ENCODE data around the gene HSP90AB1. TPM values are rescaled to one million over a fixed set of nuclear protein-coding genes. Genes with fewer than 3 reads are reported as not detected.

The HSP90AB1 gene
- polyA plus RNA-seq, 12 donors, result 766 to 1,134 (median 924) TPM; not detected in 1

DNA sequence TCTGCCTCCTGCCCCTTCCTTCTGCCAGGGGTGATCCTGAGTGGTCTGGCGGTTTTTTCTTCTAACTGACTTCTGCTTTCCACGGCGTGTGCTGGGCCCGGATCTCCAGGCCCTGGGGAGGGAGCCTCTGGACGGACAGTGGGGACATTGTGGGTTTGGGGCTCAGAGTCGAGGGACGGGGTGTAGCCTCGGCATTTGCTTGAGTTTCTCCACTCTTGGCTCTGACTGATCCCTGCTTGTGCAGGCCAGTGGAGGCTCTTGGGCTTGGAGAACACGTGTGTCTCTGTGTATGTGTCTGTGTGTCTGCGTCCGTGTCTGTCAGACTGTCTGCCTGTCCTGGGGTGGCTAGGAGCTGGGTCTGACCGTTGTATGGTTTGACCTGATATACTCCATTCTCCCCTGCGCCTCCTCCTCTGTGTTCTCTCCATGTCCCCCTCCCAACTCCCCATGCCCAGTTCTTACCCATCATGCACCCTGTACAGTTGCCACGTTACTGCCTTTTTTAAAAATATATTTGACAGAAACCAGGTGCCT is 13.3 kb upstream of the HSP90AB1 start:
- DNase-seq, result no peak

DNA sequence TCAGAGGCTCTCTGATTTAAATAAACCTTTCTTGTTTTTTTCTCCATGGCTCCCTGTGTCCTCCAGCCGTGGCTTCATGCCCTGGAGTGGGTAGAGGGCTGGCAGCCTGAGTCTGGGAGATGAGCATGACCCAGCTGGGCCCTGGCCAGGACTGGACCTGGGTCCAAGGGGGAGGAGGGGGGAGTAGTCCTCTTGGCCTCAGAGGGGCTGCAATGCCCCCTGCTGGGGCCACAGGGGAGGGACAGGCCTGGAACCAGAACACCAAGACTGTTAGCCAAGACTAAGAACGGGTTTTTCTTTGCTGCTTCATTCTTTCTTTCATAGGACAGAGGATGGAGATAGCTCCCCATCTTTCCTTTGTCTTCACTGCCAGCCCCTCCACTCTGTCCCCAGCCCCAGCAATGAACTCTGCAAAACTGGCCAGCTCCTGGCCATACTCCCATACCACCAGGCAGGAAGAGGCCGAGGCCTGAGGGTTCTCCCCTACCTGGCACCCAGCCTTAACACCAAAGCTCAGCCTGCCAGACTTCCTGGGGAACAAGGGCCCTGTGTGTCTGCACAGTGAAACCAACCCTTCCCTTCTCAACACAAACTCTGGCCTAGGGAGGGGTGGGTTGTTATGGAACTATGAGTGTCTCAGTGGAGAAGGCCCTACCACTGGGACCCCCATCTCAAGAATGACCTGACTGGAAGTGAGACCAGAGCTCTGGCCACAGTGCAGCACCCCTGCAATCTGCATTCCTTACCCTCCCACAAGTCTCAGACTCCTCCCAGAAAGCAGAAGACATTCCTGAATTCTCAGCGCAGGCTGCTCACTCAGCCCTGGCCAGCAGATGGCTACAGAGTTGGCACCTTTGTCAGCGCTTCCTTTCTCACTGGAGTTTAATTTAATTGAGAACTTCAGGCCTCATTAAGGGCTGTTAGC is 12.5 kb upstream of the HSP90AB1 start:
- DNase-seq, result peak; percentile 68

DNA sequence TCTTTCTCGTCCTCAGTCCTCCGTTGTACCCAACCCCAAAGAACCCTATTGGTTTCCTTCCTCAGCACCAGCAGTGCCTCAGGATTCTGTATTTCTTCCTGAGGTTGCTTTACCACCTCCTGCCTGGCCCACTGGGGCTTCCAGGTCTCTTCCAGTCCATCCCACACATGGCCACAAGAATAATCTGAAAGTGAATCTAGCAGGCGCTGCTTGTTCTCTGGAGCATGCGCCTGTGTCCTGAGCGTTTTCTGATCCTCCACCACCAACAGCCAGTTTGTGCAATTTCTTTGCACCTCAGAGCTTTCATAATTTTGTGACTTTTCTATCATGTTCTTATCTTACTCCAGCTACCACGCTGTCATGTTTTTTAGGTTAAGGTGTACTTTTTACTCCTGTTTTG is 11.6 kb upstream of the HSP90AB1 start:
- no peak for DNase-seq

DNA sequence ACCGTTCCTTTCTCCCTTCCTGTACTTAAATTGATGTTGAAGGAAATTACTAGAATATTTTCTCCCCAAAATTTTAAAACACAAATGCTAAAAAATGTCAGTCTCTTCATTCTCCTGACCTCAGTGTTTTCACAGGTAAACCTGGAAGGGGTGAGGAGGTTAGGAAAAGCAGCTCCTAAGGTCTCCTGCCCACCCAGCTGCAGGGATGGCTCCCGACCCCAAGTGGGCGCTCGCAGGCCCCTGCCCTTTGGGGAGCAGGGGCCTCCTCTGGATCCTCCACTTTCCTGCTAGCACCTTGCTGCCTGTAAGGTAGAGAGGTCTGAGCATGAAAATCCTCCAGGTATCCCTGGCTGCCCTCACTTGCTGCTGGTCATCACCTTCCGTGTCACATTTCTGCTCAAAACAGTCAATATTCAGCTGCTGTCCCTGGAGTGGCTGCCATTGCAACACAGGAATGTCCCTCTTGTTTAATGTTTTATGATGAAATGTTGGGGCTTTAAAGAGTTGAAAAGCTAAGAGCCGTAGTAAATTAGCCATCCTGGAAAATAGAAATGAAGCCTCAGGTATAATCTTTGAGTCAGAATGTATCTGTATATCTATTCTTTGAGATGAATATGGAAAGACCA is 10.9 kb upstream of the HSP90AB1 start:
- DNase-seq, result no peak

DNA sequence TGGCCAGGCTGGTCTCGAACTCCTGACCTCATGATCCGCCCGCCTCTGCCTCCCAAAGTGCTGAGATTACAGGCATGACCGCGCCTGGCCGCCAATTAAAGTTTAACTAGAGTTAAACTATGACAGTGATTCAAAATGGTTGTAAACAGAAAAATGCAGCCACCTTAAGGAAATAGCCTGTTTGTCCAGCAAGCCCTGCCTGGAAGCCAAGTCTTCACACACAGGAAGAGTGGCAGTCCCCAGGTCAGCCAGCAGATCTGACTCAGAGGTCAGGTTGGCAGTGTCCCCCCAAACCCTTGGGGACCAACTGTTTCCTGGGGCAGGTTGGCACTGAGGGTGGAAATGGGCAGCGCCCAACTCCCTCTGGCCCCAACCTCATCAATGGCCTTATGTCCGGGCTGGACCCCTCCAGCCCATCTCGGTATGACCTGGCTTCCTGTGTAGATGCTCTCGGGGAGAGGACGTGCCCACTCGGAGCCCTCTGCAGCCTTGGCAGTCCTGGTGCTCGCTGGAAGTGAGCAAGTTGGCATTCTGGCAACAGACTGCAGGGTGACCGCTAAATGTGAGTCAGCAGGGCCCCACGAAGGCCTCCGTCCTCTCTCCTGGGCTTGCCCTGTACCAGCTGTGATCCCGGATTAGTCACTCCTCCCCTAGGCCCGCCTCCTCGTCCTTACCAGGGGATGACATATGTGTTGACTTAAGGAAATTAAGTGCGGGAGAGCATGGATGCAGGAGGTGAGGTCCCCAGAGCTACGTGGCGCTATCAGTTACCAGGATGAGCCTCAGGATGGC is 9.7 kb upstream of the HSP90AB1 start:
- DNase-seq, result peak; percentile 79

DNA sequence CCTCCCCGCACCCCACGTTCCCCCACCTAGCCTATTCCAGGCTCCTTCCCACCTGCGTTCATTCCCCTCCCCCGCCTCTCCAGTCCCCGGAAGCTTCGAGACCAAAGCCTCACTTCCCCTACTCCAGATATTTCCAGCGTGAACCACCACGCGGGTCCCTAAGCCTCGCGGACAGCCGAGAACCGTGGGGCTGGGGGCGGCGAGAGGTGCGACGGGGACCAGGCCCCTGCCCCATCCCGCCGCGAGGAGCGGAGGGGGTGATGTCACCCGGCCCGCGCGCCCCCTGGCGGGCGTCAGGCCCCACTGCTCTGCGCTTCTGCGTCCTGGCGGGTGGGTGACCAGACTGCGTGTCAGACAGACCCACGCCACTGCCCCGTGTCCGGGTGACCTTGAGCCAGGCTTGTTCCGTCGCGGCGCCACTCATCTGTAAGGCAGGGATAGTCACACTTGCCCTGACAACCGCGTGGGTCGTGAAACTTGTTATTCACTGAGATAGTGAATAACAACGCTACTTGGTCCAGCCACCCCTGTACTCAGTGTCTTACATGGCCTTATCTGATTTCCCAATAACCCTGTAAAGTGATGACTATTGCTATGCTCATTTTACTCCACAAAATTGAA is 9.0 kb upstream of the HSP90AB1 start:
- DNase-seq, result peak; percentile 83

DNA sequence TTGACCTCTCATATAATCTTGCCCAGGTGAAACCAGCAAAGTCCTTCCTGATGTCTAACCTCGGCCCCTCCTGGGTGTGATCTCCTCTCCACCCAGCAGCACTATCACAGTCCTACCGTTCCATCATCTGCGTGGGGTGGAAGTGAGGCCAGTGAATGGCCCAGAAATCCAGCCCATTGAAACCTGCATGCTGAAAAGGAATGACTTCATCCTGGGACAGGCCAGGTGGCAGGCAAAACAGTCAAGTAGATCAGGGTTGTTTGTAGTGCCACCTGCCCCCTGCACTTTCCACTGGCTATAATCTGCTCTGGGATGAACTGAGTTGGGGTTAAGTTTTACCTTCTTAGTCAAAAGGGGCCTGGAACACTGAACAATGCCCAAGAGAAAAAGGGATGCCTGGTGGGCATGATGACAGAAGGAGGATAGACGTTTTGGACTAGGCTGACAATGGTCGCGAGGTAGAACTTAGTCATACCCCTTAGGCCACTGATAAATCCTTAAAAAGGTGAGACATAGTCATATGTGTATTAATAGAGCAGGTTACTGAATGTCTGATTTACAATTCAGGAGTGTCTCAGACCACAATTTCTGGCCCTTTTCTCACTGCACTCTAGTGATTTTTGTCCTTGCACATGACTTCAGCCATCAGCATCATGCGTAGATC is 8.1 kb upstream of the HSP90AB1 start:
- no peak for DNase-seq

DNA sequence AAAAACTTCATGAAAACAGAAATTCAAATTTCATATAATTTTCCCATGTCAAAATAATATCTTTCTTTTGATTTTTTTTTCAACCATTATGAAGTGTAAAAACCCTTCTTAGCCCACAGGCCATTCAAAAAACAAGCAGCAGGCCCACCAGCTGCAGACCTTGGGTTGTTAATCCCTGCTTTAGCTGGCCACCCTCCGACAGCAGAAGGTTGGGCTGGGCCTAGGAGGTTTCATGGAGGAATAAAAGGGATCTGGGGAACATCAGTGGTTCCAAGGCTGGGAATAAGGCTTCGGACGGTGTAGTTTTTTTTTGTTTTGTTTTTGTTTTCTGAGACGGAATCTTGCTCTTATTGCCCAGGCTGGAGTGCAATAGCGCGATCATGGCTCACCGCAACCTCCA is 3.6 kb upstream of the HSP90AB1 start:
- no peak for DNase-seq

DNA sequence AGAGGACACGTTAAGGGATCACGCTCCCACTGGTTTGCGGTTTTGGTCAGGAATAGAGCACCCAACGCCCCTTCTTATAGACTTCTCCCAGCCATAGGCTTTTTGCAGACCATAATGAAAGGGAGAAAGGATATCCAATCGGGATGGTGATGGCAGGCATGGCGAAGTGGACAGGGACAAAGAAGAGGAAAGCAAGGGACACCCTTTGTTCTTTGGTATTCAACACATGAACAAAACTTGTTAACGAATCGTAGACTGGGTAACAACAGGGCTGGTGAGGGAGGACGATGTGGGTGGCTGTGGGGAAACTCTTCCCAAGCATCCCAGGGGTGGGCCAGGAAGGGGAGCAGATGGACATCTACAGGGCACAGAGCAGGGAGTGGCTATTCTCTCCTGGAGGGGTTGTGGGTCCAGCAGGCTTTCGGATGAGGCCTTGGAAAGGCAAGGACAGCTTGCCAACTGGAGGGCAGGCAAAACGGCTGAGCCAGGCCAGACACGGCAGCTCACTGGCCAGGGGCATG is 1.4 kb upstream of the HSP90AB1 start:
- DNase-seq, result no peak

DNA sequence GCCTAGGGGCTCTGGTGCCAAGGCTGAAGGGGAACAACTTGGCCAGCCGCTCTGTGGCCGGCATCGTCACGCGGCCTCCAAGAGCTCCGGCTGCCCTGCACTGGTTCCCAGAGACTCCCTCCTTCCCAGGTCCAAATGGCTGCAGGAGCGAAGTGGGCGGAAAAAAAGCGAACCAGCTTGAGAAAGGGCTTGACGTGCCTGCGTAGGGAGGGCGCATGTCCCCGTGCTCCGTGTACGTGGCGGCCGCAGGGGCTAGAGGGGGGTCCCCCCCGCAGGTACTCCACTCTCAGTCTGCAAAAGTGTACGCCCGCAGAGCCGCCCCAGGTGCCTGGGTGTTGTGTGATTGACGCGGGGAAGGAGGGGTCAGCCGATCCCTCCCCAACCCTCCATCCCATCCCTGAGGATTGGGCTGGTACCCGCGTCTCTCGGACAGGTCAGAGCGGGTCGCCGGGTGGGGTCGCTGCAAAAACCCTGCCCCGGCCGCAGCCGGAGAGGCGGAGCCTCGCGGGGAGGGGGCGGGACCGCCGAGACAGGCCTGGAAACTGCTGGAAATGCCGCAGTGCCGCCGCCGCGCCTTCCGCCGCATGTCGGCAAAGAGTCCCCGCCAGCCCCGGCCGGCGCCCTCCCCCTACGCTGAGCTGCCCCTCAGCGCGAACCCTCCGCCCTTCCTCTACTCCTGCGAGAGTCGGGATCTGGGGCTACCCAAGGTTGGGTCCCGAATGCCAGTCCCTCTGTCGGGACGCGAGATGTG is 814 bp upstream of the HSP90AB1 start:
- DNase-seq, result peak; percentile 88

DNA sequence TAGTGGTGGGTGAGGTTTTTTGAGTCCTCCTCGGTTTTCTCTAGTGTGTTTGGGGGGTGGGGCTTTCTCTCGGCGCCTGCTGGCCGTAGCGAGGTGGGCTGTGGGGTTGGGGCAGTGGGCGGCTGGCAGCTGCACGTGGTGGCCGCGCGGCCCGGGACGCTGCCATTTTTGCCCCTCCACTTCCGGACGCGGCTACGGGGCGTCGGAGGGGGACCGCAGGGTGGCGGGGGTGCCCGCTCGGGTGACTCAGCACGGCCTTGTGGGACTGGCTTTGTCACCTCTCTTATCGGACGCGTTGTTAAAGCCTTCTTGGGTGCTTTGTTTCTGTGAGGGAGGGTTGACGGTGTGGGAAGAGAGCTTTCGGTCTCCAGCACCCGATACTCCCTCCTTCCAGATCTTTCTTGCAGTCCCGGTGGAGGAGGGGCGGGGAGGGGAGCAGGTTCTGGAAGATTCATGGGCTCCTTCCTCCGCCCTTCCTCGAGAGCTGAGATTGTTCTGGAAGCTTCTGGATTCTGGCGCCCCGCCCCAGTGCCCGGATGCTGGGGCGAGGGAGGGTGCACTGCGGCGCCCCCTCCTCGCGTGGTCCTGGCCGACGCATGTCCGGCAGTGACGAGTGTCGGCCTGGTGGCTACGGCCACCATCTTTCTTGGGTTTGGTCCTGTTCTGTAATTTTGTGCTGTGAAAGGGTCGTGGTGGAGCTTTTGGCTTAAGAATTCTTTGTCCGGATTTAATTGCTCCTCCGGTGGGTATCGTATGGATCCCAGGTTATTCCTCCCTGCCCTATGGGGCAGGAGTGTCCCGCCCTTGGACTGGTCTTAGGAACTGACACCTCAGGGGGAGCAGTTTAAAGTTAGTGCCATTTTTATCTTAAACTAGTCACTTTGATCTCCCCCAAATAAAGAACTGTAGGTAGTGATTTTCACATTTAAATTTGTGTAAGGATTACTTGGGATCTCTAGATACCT is 719 bp downstream of the HSP90AB1 start:
- peak; percentile 66 for DNase-seq

DNA sequence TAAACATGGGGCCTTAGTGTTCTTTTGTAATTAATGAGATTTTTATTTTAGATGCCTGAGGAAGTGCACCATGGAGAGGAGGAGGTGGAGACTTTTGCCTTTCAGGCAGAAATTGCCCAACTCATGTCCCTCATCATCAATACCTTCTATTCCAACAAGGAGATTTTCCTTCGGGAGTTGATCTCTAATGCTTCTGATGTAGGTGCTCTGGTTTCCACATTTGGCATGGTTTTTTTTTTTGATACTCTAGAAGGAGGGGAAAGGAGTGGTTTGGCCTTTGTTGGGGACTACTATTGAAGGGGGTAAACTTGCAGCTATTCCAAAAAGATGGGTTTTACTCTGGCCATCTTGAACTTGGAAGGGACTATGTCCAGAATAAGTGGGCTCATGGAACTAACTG is 1.7 kb downstream of the HSP90AB1 start:
- DNase-seq, result no peak

DNA sequence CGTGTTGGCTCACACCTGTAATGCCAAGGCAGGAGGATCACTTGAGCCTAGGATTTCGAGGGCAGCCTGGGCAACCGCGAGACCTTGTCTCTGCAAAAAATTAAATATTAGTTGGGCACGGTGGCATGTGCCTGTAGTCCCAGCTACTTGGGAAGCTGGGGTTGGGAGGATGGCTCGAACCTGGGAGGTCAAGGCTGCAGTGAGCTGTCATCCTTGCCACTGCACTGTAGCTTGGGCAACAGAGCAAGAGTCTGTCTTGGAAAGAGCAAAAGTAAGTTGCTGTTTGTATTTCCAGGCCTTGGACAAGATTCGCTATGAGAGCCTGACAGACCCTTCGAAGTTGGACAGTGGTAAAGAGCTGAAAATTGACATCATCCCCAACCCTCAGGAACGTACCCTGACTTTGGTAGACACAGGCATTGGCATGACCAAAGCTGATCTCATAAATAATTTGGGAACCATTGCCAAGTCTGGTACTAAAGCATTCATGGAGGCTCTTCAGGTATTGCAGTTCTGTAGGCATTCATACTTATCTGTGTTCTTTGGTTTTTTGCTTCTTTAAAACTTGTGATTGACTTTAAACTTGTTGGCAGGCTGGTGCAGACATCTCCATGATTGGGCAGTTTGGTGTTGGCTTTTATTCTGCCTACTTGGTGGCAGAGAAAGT is 2.3 kb downstream of the HSP90AB1 start:
- no peak for DNase-seq

DNA sequence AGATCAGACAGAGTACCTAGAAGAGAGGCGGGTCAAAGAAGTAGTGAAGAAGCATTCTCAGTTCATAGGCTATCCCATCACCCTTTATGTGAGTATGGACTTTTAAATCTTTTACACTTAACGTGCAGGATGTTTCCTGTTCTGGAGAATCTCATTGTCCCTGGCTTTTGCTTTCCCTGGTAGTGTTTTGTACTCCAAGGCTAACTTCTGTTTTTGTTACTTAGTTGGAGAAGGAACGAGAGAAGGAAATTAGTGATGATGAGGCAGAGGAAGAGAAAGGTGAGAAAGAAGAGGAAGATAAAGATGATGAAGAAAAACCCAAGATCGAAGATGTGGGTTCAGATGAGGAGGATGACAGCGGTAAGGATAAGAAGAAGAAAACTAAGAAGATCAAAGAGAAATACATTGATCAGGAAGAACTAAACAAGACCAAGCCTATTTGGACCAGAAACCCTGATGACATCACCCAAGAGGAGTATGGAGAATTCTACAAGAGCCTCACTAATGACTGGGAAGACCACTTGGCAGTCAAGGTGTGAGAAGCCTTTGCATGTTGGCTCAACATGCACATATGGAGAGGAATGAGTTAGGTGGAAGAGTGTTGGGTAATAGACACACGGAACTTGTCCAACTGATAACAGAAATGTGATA is 3.3 kb downstream of the HSP90AB1 start:
- no peak for DNase-seq

DNA sequence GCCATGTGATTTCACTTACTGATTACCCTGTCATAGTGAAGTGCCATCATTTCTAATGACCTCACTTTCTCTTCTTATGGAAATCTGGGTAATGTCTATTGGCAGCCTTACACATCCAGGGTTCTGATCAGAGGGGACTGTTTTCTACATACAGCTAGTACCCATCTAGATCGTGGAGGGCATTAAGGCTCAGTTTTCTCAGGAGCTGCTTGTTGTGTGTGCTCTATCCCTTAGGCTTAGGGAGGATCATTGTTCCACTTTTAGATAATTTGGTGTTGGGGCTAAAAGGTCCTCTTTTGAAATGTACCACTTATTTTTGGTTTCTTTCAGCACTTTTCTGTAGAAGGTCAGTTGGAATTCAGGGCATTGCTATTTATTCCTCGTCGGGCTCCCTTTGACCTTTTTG is 3.8 kb downstream of the HSP90AB1 start:
- no peak for DNase-seq

DNA sequence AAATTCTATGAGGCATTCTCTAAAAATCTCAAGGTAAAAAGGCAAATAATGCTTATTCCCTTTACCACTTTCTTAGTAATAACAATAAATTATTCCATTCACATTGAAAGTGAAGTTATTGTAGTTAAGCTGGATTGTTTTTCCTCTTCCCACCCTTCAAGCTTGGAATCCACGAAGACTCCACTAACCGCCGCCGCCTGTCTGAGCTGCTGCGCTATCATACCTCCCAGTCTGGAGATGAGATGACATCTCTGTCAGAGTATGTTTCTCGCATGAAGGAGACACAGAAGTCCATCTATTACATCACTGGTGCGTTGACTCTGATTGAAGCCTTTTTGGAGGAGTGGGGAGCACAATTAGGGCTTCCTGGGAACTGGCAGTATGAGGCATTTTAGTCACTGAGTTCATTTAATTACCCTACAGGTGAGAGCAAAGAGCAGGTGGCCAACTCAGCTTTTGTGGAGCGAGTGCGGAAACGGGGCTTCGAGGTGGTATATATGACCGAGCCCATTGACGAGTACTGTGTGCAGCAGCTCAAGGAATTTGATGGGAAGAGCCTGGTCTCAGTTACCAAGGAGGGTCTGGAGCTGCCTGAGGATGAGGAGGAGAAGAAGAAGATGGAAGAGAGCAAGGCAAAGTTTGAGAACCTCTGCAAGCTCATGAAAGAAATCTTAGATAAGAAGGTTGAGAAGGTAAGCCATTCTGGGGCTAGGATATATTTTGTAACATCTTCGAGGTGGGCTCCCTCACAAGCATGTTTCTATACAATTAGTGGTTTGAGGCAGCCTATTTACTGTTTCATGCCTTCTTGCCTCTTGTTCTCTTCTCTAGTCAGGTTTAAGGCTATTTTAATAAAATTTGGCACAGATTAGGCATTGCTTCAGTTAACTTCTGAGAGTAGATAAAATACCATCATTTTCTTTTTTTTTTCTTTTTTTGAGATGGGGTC is 4.9 kb downstream of the HSP90AB1 start:
- no peak for DNase-seq

Data from muscle of arm (tissue), 12 donors.